Measurements from ENCODE around the gene NECTIN3.

Gene NECTIN3, protein sequence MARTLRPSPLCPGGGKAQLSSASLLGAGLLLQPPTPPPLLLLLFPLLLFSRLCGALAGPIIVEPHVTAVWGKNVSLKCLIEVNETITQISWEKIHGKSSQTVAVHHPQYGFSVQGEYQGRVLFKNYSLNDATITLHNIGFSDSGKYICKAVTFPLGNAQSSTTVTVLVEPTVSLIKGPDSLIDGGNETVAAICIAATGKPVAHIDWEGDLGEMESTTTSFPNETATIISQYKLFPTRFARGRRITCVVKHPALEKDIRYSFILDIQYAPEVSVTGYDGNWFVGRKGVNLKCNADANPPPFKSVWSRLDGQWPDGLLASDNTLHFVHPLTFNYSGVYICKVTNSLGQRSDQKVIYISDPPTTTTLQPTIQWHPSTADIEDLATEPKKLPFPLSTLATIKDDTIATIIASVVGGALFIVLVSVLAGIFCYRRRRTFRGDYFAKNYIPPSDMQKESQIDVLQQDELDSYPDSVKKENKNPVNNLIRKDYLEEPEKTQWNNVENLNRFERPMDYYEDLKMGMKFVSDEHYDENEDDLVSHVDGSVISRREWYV

DNA sequence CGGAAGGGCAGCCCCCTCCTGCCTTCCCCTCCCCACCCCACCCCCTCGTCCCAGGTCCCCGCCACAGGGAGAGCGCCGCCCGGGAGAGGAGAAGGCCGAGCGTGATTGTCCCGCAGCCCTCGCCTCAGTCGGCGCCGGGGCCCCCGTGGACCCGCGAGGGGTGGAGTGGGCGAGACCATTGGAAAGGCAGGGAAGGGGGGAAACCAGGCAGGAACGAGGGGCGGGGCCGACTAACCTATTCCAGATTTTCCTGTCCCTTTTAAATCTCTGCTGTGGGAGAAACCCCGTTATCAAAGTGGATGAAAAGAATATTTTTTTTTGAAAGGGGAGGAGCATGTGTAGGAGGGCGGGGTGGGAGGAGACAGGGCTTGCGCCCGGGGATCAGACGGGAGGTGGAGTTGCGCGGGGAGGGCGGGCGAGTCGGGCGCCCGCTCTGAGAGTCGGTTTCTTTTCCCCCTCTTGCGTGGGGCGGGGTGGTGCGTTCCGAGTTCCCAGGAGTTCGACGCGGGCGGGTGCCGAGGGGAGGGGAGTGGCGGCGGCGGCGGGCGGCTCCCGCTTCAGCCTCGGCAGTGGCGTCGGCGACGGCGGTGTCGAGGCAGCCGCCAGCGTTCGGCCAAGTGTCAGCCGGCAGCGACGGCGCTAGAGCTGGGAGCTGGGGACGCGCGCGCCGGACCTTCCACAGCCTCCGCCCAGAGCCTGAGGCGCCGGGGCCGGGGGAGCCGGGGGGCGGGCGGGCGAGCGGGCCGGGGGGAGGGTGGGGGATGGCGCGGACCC lies at the start of gene NECTIN3:
Gene NECTIN3 (plus strand): TSS at position 560 of the 774 bp plus-strand sequence. CDS start 202 bp downstream, at position 762.
- DNase-seq: peak; percentile 91

GRCh38 chr3:111027868-111028267 lies 43.7 kb upstream of the NECTIN3 start:
- no peak for DNase-seq

- no peak for DNase-seq
Measured at GRCh38 chr3:111031538-111031937, 40.1 kb upstream of the NECTIN3 start.

DNA sequence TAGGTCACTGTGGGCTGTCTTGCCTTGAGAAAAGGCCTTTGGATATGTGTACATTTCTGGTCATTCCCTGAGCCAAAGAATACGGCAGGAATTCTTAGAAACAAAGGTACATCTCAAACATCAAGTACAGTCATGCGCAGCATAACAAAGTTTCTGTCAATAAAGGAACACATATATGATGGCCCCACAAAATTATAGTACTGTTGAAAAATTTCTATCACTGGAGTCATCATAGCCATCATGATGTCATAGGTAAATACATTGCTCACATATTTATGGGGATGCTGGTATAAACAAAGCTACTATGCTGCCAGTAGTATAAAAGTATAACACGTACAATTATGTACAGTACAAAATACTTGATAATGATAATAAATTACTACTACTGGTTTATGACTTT lies 38.9 kb upstream of the NECTIN3 start:
- no peak for DNase-seq

- DNase-seq: no peak
Measured at GRCh38 chr3:111033470-111034050, 38.1 kb upstream of the NECTIN3 start.

- no peak for DNase-seq
Measured at GRCh38 chr3:111035316-111035715, 36.3 kb upstream of the NECTIN3 start.

DNA sequence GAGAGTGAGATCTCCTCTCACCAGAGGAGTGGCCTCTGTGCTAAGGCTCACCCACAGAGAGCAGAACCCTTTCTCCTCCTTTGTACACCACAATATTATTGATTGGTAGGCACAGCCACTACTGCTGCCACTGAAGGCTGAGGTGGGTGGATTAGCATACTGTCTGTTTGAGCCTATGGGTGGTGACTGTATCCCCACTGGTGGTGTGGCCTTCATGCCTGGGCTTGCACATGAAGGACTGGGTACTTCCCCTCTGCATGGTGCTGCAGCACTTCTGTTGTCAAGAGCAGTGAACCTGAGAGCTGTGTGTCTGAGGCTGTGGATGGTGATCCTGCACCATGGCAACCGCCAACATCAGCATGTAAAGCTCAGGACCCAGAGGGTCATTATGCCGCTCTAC lies 35.7 kb upstream of the NECTIN3 start:
- DNase-seq: no peak

DNA sequence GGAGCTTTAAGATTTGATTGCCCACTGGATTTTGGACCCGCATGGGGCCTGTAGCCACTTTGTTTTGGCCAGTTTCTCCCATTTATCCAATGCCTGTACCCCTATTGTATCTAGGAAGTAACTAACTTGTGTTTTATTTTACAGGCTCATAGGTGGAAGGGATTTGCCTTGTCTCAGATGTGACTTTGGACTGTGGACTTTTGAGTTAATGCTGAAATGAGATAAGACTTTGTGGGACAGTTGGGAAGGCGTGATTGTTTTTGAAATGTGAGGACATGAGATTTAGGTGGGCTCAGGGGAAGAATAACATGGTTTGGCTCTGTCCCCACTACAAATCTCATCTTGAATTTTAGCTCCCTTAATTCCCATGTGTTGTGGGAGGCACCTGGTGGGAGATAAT lies 30.7 kb upstream of the NECTIN3 start:
- DNase-seq: no peak

GRCh38 chr3:111045564-111045963 lies 26.1 kb upstream of the NECTIN3 start:
- no peak for DNase-seq

DNA sequence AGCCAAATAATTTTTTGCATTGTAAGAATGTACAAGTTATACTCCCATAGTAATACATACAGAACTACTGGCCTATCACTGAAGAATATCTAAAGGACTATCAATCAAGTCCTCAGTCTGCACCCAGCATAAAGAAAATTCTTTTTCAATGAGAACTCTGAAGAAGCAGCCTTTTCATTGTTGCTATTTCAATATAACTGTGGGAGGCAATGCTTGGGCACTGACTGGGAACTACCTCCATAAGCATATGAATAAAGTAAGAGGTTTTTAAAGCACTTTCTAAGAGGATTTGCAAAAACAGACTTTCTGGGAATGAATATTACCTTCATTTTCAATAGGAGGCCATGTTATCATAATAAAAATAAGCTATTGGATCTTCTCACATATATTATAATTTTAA lies 24.6 kb upstream of the NECTIN3 start:
- no peak for DNase-seq

- DNase-seq: no peak
Measured at GRCh38 chr3:111047812-111048435, 23.7 kb upstream of the NECTIN3 start.

GRCh38 chr3:111051354-111051753 lies 20.3 kb upstream of the NECTIN3 start:
- no peak for DNase-seq

- DNase-seq: no peak
Measured at GRCh38 chr3:111068574-111068973, 3.0 kb upstream of the NECTIN3 start.

- DNase-seq: peak; percentile 13
Measured at GRCh38 chr3:111069974-111070771, 1.4 kb upstream of the NECTIN3 start.

DNA sequence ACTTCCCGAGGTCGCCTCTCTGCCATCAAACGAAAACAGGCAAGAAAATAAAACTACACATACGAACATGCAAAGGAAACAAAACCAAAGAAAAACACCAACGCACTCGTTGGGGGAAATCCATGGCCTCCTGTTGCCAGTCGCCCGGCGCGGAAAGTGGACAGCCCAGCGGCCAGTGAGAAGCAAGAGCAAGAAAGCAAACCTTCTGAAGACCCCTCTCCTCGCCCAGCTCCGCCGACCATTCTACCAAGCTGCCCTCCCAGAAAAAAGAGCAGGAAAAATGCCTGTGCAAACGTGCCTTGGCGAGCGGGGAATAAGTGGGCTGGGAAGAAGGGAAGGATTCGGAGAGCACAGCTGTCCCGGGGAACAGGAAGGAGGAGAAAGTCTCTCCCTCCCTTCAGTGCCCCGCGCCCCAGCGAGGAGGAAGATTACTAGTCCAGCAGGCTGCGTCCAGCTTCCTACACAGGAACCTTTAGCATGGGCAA lies 802 bp upstream of the NECTIN3 start:
- DNase-seq: peak; percentile 27

GRCh38 chr3:111072031-111072921 lies 660 bp downstream of the NECTIN3 start:
- DNase-seq: peak; percentile 42

DNA sequence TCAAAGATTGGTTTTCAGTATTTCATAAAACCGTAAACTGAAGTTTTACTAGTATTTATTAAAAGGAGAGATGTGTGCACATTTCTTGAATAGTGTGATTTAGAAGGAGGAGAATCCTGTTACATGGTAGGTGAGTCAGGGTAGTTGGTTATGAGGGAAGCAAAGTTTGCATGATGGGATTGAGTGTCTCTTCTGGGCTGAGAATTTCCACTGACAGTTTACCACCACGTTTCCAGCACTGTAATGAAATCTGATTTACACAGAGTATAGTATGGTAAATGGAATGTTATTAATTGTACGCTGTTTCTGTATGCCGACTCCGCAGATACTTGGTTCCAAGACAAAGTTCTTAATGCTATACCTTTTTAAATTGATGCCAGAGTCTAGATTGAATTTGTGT lies 1.6 kb downstream of the NECTIN3 start:
- DNase-seq: no peak

- DNase-seq: no peak
Measured at GRCh38 chr3:111076732-111077131, 5.1 kb downstream of the NECTIN3 start.

DNA sequence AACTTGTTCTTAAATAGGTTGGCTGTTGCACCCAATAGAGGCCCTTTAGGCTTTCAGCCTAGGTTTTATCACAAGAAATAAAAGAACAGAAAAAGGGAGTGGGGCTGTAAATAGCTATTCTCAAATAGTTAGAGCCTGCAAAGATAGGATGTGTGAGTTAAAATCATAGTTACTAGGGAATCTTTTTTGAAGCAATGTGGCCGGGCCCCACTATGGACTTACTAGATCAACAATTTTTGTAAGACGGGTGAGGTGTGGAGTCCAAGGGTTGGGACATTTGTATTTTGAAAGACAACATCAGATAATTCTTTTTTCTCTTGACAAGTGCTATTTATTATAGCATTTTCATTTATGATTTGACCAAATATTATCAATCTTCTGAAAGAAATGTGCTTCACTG lies 5.8 kb downstream of the NECTIN3 start:
- no peak for DNase-seq

DNA sequence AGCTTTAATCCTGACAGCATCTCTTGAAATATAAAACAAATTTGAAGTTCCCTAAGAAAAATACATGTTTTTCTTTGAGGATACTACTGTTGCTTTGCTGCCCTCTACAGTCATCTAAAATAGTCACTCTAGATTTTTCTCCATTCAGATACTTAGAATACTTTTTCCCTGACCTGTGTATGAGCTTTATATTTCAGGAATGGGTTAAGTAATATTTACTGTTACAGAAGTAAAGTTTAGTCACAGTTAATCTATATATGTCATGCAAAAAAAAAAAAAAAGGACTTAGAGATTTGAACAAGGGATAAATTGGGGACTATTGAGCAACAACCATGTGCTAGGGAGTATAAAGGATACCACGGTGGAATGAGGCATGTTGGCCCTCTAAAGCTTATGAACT lies 8.8 kb downstream of the NECTIN3 start:
- no peak for DNase-seq

DNA sequence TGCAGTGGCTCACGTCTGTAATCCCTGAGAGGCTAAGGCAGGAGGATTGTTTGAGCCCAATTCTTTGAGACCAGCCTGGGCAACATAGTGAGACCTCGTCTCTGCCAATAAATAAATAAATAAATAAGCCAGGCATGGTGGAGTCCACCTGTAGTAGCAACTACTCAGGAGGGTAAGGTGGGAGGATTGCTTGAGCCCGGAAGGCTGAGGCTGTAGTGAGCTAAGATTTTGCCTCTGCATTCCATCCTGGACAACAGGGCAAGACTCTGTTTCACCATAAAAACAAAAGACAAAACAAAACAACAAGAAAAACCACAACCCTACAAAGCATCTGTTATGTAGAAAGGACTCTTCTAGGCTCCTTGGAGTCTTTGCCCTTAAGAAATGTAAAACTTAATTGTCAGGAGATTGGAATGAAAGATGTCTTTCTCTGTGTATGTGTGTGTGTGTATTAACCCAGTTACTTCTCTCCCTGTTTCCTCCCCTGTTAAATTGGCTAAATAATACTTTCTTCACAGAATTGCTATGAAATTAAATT lies 9.5 kb downstream of the NECTIN3 start:
- no peak for DNase-seq
